GM15510 (cell line): Measurements from ENCODE around the gene GMPPA.

Experiments
- POLR2A ChIP-seq: IDR thresholded peaks from 3 replicates; pipeline ENCODE4 v1.6.1; 2011; ENCODE audit warnings: borderline replicate concordance; ENCODE audit not compliant: insufficient read length; ENCODE audit errors: extremely low read depth

The GMPPA gene

GRCh38 chr2:219464286-219465032, 34.2 kb upstream of the GMPPA start:
- TF ChIP-seq POLR2A: no peak

GRCh38 chr2:219465659-219466561, 32.8 kb upstream of the GMPPA start:
- no peak for TF ChIP-seq POLR2A

DNA sequence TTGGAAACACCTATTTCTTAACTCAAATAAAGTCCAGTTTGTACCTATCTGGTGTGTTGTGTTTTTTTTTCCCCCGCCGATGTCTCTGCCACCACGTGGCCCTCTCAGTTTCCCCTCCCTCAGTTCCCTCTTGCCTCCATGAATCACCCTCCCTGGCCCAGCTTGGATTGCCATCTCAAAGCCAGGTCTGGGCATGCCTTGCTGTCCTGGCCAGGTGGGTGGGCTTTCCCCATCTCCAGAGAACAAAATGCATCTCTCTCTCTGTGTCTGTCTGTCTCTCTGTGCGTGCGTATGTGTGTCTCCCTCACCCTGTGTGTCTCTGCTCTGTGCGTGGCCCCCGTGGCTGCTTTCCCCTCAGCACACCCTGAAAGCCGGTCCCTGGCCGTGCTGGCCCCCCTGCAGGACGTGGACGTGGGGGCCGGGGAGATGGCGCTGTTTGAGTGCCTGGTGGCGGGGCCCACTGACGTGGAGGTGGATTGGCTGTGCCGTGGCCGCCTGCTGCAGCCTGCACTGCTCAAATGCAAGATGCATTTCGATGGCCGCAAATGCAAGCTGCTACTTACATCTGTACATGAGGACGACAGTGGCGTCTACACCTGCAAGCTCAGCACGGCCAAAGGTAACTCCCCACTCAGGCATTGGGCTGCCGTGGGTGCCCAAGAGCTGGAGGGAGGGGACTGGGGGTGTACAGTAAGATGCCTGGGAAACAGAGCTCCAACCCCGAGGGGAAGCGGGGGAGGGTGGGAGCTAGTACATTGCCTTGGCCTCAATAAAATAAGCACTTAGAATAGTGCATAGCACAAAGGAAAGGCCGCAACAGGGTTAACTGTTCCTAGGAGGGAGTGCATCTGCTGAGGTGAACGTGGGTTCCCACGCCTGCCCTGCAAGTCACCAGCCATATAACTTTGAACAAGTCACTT, 31.6 kb upstream of the GMPPA start:
- TF ChIP-seq POLR2A: no peak

DNA sequence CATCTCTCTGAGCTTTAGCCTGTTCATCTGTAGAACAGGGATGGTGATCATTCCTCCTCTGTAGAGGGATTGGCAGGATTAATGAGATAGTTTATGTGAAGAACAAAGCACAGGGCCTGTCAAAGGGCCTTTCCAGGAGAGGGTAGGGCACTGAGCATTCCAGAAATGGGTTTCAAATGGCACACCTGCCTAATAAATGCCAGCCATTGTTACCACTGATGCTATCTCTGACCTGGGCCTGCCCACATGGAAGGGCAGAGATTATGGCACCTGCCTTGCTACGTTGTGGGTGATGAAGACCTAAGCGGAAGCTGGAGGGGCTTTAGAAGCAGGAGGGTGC, 31.0 kb upstream of the GMPPA start:
- TF ChIP-seq POLR2A: no peak

- TF ChIP-seq POLR2A: no peak
Measured at GRCh38 chr2:219468410-219469185, 30.1 kb upstream of the GMPPA start.

GRCh38 chr2:219469186-219469724, 29.4 kb upstream of the GMPPA start:
- no peak for TF ChIP-seq POLR2A

- no peak for TF ChIP-seq POLR2A
Measured at GRCh38 chr2:219470429-219470828, 28.3 kb upstream of the GMPPA start.

DNA sequence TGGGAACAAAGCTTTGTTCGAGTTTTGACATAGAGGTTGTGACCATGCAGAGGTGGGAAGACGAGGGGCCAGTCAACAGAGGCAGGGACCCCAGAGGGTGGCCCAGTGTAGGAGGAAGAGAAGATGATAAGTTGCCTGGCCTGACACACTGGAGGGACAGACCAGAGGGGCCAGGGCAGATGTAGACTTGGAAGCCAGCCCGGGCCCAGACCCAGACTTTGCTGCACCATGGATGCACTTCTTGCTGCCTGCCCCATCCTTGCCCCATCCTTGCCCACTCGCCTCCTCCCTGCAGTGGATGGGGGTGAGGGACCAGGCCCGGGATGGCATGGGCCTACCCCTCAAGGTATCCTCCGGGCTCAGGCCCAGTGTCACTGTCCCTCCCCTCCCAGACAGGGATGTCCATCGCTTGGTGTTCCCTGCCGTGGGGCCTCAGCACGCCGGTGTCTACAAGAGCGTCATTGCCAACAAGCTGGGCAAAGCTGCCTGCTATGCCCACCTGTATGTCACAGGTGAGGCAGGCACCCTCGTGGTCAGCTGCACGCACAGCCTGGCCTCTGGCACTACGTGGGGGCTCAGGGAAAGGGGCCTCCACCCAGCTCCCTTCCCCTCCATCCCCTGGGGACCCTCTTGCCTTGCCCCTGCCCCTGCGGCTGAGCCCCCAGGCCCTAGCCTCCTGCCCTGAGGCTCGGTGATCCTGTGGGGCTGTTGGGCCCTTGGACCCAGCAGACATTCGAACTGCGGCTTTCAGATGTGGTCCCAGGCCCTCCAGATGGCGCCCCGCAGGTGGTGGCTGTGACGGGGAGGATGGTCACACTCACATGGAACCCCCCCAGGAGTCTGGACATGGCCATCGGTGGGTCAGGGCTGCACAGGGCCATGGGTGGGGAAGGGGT, 27.0 kb upstream of the GMPPA start:
- no peak for TF ChIP-seq POLR2A

DNA sequence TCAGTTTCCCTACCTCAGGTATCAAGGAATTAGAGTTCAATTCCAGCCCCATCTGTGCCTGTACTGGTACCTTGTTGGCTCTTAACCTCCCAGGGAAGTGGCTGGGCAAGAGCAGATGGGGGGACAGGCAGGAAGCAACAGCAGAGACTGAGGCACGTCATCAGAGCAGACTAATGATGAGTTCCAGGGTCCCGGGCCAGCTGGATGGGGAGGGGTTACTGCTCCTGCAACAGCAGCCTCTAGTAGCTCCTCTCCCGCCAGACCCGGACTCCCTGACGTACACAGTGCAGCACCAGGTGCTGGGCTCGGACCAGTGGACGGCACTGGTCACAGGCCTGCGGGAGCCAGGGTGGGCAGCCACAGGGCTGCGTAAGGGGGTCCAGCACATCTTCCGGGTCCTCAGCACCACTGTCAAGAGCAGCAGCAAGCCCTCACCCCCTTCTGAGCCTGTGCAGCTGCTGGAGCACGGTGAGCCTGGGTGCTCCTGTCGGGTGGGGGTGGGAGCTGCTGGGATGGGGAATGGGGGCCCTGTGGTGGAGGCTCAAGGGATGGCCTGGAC, 26.0 kb upstream of the GMPPA start:
- no peak for TF ChIP-seq POLR2A

- TF ChIP-seq POLR2A: no peak
Measured at GRCh38 chr2:219473511-219473910, 25.2 kb upstream of the GMPPA start.

DNA sequence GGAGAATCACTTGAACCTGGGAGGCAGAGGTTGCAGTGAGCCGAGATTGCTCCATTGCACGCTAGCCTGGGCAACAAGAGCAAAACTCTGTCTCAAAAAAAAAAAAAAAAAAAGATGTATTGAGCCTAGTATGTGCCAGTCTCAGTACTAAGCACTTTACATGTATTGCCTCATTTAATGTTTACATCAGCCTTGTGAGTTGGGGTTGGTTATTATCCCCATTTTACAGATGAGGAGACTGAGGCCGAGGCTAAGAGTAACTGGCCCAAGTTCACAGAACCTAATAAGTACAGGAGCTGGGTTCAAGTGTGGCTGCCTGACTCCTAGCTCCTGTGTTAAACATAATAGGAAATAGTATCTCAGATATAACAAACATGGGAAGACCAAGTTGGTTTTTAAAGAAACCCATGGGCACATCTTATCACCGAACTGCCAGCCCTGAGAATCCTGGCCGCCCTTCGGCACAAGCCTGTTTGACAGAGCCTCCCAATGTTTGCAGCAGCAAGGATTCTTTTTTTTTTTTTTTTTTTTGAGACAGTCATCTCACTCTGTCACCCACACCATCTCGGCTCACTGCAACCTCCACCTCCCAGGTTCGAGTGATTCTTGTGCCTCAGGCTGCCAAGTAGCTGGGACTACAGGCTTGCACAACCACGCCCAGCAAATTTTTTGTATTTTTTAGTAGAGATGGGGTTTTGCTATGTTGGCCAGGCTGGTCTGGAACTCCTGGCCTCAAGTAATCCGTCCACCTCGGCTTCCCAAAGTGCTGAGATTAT, 24.2 kb upstream of the GMPPA start:
- no peak for TF ChIP-seq POLR2A

- no peak for TF ChIP-seq POLR2A
Measured at GRCh38 chr2:219475278-219475677, 23.4 kb upstream of the GMPPA start.
